Endometrial microvascular endothelial cells (primary cell): ENCODE results near the gene KCNT2. TPM values are rescaled to one million over a fixed set of nuclear protein-coding genes. Genes with fewer than 3 reads are reported as not detected.
"Not testable (repeated sequence)": the region's sequence is repeated elsewhere in the genome, so short reads cannot be mapped to it uniquely, and the experiment has no call there.

ENCODE experiments used
- in situ Hi-C: cut with HindIII; loops from 2 replicates; pipeline ENCODE4 v1.10.0; 2017; ENCODE audit warnings: low sequenced_read_pairs, low pct_unique_long_range_greater_than_20kb; ENCODE audit errors: inconsistent ontology term
- total RNA-seq: library from RNA; depleted of rRNA; stranded (reverse); fragments of >200 nt; gene quantifications from one replicate; pipeline ENCODE4 v1.2.3, GENCODE V29; 2015; ENCODE audit errors: inconsistent ontology term

KCNT2 gene
- total RNA-seq, 1 donor from 2014 or later, result not detected

GRCh38 chr1:196535727-196536126, 72.5 kb downstream of the KCNT2 start:
- in situ Hi-C loops, result no loop called here

GRCh38 chr1:196531737-196532524, 76.3 kb downstream of the KCNT2 start:
- in situ Hi-C loops, result no loop called here

GRCh38 chr1:196527919-196528318, 80.3 kb downstream of the KCNT2 start:
- in situ Hi-C loops, result no loop called here

GRCh38 chr1:196522574-196523345, 85.5 kb downstream of the KCNT2 start:
- in situ Hi-C loops, result not testable (repeated sequence)

- in situ Hi-C loops, result no loop called here
Observed at GRCh38 chr1:196517193-196517592, 91.0 kb downstream of the KCNT2 start.

GRCh38 chr1:196516373-196516772, 91.9 kb downstream of the KCNT2 start:
- in situ Hi-C loops, result no loop called here

GRCh38 chr1:196515904-196516303, 92.3 kb downstream of the KCNT2 start:
- in situ Hi-C loops, result no loop called here

GRCh38 chr1:196513821-196514220, 94.4 kb downstream of the KCNT2 start:
- in situ Hi-C loops, result no loop called here

GRCh38 chr1:196510451-196510850, 97.8 kb downstream of the KCNT2 start:
- in situ Hi-C loops, result no loop called here

- in situ Hi-C loops, result not testable (repeated sequence)
Observed at GRCh38 chr1:196504224-196504623, 104.0 kb downstream of the KCNT2 start.

GRCh38 chr1:196502437-196502836, 105.8 kb downstream of the KCNT2 start:
- in situ Hi-C loops, result no loop called here

- in situ Hi-C loops, result no loop called here
Observed at GRCh38 chr1:196501760-196502428, 106.3 kb downstream of the KCNT2 start.

- in situ Hi-C loops, result no loop called here
Observed at GRCh38 chr1:196497817-196498216, 110.4 kb downstream of the KCNT2 start.

- in situ Hi-C loops, result no loop called here
Observed at GRCh38 chr1:196494766-196495165, 113.5 kb downstream of the KCNT2 start.

- in situ Hi-C loops, result no loop called here
Observed at GRCh38 chr1:196493881-196494280, 114.4 kb downstream of the KCNT2 start.

GRCh38 chr1:196488579-196488978, 119.7 kb downstream of the KCNT2 start:
- in situ Hi-C loops, result no loop called here

- in situ Hi-C loops, result no loop called here
Observed at GRCh38 chr1:196486346-196486745, 121.9 kb downstream of the KCNT2 start.

- in situ Hi-C loops, result no loop called here
Observed at GRCh38 chr1:196481616-196482015, 126.6 kb downstream of the KCNT2 start.

- in situ Hi-C loops, result no loop called here
Observed at GRCh38 chr1:196477262-196477661, 131.0 kb downstream of the KCNT2 start.
